ENCODE results near the gene GPR137B. TPM values are rescaled to one million over a fixed set of nuclear protein-coding genes. Genes with fewer than 3 reads are reported as not detected.

GPR137B gene
- total RNA-seq, 2 donors from 2014 or later: 22.7 to 39.7 TPM

- TF ChIP-seq, protein P1, sequence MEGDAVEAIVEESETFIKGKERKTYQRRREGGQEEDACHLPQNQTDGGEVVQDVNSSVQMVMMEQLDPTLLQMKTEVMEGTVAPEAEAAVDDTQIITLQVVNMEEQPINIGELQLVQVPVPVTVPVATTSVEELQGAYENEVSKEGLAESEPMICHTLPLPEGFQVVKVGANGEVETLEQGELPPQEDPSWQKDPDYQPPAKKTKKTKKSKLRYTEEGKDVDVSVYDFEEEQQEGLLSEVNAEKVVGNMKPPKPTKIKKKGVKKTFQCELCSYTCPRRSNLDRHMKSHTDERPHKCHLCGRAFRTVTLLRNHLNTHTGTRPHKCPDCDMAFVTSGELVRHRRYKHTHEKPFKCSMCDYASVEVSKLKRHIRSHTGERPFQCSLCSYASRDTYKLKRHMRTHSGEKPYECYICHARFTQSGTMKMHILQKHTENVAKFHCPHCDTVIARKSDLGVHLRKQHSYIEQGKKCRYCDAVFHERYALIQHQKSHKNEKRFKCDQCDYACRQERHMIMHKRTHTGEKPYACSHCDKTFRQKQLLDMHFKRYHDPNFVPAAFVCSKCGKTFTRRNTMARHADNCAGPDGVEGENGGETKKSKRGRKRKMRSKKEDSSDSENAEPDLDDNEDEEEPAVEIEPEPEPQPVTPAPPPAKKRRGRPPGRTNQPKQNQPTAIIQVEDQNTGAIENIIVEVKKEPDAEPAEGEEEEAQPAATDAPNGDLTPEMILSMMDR (IDR thresholded peaks at IDR 0.05): no peak
- H3K27me3 ChIP-seq: no peaks in the 10 kb centered on the region
- H3K36me3 ChIP-seq: peaks cover 13% of the 10 kb centered on the region
- DNase-seq (ENCODE audit: low spot score): no peak
- H3K27ac ChIP-seq: no peak overlapping the region
- peaks cover 0 to 6% of the 10 kb centered on the region in 2 donors for H3K4me1 ChIP-seq
- peaks cover 0 to 27% of the 10 kb centered on the region in 2 donors for H3K9me3 ChIP-seq
- no peak overlapping the region for H3K4me3 ChIP-seq
Measured at GRCh38 chr1:236201786-236202185, 59.4 kb downstream of the GPR137B start.

- TF ChIP-seq, protein P1 (IDR thresholded peaks at IDR 0.05): no peak
- no peak overlapping the region for H3K4me3 ChIP-seq
- peaks cover 20% of the 10 kb centered on the region for H3K36me3 ChIP-seq
- DNase-seq (ENCODE audit: low spot score): no peak
- no peaks in the 10 kb centered on the region for H3K27me3 ChIP-seq
- H3K27ac ChIP-seq: no peak overlapping the region
- peaks cover 0 to 27% of the 10 kb centered on the region in 2 donors for H3K9me3 ChIP-seq
- H3K4me1 ChIP-seq: peaks cover 0 to 6% of the 10 kb centered on the region in 2 donors
Measured at GRCh38 chr1:236204039-236204438, 61.7 kb downstream of the GPR137B start.

DNA sequence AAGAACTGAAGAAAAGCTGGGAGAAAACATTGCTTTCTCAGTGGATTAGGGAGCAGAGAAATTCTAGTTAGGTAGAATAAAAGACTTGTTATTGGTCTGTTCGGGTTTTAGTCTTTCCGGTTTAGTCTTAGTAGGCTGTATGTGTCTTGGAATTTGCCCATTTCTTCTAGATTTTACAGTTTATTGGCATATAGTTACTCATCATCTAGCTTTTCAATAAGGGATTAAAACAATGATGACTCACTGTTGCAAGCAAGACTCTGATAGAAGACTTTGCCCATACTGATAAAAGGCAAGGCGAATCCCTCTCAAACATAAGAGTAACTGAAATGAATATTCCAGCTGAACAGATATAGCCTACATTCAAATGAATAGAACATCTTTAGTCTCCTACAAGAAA, 62.3 kb downstream of the GPR137B start:
- H3K36me3 ChIP-seq: peaks cover 20% of the 10 kb centered on the region
- H3K27me3 ChIP-seq: no peaks in the 10 kb centered on the region
- peaks cover 0 to 27% of the 10 kb centered on the region in 2 donors for H3K9me3 ChIP-seq
- H3K4me1 ChIP-seq: peaks cover 0 to 6% of the 10 kb centered on the region in 2 donors
- DNase-seq (ENCODE audit: low spot score): no peak
- H3K4me3 ChIP-seq: no peak overlapping the region
- no peak overlapping the region for H3K27ac ChIP-seq
- TF ChIP-seq, protein P1 (IDR thresholded peaks at IDR 0.05): no peak

- TF ChIP-seq, protein P1 (IDR thresholded peaks at IDR 0.05): no peak
- H3K9me3 ChIP-seq: peaks cover 0 to 8% of the 10 kb centered on the region in 2 donors
- peak overlapping the region in 1 of 2 donors; percentile 37 for H3K27ac ChIP-seq
- no peaks in the 10 kb centered on the region for H3K27me3 ChIP-seq
- DNase-seq (ENCODE audit: low spot score): no peak
- no peak overlapping the region for H3K4me3 ChIP-seq
- H3K36me3 ChIP-seq: peaks cover 20% of the 10 kb centered on the region
- peaks cover 0 to 6% of the 10 kb centered on the region in 2 donors for H3K4me1 ChIP-seq
Measured at GRCh38 chr1:236206548-236206947, 64.2 kb downstream of the GPR137B start.

GRCh38 chr1:236207121-236207520, 64.8 kb downstream of the GPR137B start:
- DNase-seq (ENCODE audit: low spot score): no peak
- TF ChIP-seq, protein P1 (IDR thresholded peaks at IDR 0.05): no peak
- Histone ChIP-seq H3K4me1 (peaks cover 0 to 6% of the 10 kb centered on the region in 2 donors), H3K27ac (peak overlapping the region in 1 of 2 donors; percentile 37), H3K36me3 (peaks cover 15% of the 10 kb centered on the region), H3K27me3 (no peaks in the 10 kb centered on the region), H3K4me3 (no peak overlapping the region), H3K9me3 (peaks cover 0 to 2% of the 10 kb centered on the region in 2 donors)

DNA sequence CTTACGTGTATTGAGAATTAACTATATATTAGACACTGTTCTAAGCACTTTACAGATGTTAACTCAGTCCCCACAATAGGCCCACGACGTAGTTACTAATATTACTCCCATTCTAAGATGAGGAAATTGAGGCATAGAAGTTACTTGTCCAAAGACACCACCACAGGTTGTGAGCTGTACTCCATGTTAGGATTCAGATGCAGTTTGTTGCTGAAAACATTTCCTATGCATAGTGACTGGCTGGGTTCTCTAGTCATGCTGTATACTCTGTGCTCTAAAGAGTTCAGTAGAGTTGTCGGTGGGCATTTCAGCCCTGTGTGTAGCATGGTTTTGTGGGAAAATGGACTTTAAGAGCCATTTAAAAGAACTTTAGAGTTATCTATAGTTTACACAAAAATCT, 65.2 kb downstream of the GPR137B start:
- peaks cover 0 to 6% of the 10 kb centered on the region in 2 donors for H3K4me1 ChIP-seq
- TF ChIP-seq, protein P1 (IDR thresholded peaks at IDR 0.05): no peak
- no peaks in the 10 kb centered on the region for H3K27me3 ChIP-seq
- H3K36me3 ChIP-seq: peaks cover 12% of the 10 kb centered on the region
- DNase-seq (ENCODE audit: low spot score): no peak
- H3K27ac ChIP-seq: no peak overlapping the region
- H3K4me3 ChIP-seq: no peak overlapping the region
- H3K9me3 ChIP-seq: no peaks in the 10 kb centered on the region

All from right atrium auricular region (tissue), 2 donors.